ENCODE results near the gene BLTP3A. TPM values are rescaled to one million over a fixed set of nuclear protein-coding genes. Genes with fewer than 3 reads are reported as not detected.
"Not testable (repeated sequence)": the region's sequence is repeated elsewhere in the genome, so short reads cannot be mapped to it uniquely, and the experiment has no call there.

Gene BLTP3A
- total RNA-seq, 1 donor from 2014 or later = 9.0 TPM

DNA sequence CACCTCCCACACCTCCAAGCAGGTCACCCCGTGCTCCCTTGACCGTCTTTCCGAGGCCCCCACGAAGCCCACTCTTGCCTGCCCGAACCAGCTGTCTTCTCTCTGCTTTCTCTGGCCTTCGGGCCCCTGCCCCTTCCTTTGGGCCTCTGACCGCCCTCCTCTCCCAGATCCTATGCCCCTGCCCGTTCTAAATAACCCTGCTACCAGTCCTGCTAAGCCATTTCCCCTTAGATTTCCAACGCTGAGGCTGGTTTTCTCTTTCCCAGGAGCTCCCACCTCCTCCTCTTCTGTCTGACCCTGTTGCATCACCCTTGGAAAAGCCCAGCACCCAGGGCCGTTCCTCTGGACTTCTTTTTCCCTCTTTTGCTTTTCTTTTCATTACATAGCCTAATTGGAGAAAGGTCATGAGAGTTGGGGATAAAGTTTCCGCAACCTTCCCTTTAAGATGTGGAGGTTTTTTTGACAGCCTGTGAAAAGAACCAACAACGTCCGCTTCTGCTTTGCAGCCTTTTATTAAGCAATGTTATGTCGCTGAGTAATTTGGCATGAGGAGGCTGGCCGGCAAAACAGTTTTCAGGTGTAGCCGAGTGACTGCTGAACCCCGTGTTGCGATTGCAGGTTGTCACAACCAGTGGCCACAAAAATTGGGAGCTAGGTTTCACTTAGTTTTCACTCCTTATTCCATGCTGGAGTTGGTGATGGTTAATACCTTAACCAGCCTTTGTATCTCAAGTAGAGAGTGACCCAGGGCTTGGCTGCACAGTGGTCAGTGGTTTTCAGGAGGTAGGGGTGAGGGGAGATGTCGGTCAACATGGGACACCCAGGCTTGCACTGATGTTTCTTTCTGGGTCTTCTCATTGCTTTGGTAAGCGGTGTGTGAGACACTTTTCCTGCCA, 970 bp downstream of the BLTP3A start:
- no peak for DNase-seq (ENCODE audit: extremely low read depth, low read depth, low spot score)

- no peak for DNase-seq (ENCODE audit: extremely low read depth, low read depth, low spot score)
Measured at GRCh38 chr6:34793877-34794276, 2.0 kb downstream of the BLTP3A start.

DNA sequence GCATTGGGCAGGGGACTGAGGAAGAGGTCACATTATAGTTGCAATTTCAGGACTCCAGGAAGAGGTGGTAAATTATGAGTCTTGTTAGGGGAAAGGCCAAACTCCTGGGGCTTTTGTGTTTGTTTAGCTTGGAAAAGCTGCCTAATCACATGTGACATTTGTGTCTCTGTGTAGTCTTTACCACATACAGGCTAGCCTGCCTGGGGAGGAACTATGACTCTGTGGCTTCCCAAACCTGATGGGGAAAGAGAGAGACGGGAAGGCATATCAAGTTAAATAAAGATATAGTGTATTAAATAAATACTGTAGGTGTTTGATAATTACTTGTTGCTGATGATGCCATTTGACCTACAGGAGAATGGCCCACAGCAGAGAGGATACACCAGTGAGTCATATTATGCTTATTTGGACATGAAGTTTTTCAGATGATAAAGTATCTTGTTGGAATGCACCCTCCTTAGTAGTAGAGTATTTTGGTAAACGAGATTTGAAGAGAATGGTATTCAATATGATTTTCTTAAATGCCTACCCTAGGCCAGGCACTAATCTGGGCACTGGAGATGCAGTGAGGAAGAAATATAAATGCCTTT, 4.0 kb downstream of the BLTP3A start:
- no peak for DNase-seq (ENCODE audit: extremely low read depth, low read depth, low spot score)

GRCh38 chr6:34798057-34798456, 6.2 kb downstream of the BLTP3A start:
- DNase-seq (ENCODE audit: extremely low read depth, low read depth, low spot score) = no peak

DNA sequence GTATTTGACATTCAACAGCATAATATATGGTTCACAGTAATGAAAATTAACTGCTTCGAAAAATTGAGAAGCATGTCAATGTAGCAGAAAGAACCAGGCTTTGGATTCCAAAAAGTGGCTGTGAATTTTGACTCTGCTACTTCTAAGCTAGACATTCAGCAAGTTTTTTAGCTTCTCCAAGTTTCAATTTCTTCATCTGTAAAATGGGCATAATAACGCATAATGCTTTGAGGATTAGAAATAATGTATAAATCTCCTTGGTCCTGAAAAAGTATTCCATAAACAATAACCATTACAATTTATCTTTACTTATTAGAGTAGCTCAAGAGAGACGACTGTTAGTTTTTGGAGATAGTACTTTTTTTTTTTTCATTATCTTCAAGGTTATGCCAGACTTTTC, 7.7 kb downstream of the BLTP3A start:
- no peak for DNase-seq (ENCODE audit: extremely low read depth, low read depth, low spot score)

GRCh38 chr6:34804543-34804942, 12.7 kb downstream of the BLTP3A start:
- no peak for DNase-seq (ENCODE audit: extremely low read depth, low read depth, low spot score)

DNA sequence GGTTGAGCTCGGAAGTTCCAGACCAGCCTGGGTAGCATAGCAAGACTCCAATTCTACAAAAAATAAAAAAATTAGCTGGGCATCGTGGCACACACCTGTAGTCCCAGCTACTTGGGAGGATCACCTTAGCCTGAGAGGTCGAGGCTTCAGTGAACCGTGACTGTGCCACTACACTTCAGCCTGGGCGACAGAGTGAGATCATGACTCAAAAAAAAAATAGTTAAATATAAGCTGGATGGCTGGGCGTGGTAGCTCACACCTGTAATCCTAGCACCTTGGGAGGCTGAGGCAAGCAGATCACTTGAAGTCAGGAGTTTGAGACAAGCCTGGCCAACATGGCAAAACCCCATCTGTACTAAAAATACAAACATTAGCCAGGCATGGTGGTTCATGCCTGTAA, 13.2 kb downstream of the BLTP3A start:
- DNase-seq (ENCODE audit: extremely low read depth, low read depth, low spot score) = not testable (repeated sequence)

GRCh38 chr6:34806738-34807453, 15.0 kb downstream of the BLTP3A start:
- DNase-seq (ENCODE audit: extremely low read depth, low read depth, low spot score) = no peak

DNA sequence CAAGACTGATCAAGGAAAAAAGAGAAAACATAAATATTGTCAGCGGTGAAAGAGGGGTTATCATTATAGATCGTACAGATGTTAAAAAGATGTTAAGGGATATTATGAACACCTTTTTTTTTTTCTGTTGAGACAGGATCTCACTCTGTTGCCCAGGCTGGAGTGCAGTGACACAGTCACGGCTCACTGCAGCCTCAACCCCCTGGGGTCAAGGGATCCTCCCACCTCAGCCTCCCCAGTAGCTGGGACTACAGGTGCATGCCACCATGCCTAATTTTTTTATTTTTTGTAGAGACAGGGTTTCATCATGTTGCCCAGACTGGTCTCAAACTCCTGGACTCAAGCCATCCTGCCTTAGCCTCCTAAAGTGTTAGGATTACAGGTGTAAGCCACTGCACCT, 16.6 kb downstream of the BLTP3A start:
- not testable (repeated sequence) for DNase-seq (ENCODE audit: extremely low read depth, low read depth, low spot score)

GRCh38 chr6:34809419-34809818, 17.5 kb downstream of the BLTP3A start:
- not testable (repeated sequence) for DNase-seq (ENCODE audit: extremely low read depth, low read depth, low spot score)

DNA sequence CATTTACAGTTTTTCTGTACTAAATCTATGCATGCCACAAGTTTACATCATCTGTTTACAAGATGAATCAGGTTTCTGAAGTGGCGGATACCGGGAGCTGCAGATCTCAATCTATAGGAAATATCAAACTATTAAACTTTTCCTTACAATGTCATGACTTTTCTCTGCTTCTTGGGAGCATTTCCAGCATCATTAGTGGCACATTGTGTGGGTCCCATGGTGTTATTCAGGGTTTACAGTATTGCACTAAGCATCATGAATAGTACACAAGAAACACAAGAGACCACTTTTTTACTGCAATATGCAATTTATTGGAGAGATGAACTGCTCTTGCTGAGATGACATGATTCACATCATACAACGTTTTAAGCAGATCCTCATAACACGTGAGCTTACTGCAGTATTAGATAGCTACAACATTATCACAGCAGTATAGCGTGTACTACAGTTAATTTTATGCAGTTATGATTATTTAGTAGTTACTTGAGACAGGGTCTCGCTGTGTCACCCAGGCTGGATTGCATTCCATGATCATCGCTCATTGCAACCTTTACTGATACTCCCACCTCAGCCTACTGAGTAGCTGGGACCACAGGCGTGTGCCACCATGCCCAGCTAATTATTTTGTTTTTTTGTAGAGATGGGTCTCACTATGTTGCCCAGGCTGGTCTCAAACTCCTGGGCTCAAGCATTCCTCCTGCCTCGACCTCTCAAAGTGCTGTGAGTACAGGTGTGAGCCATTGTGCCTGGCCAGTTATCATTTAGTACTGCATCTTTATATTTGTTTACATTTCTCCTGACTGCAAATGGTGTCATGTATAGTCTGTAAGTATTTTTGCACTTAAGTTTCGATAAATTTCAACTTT, 18.4 kb downstream of the BLTP3A start:
- no peak for DNase-seq (ENCODE audit: extremely low read depth, low read depth, low spot score)

GRCh38 chr6:34810936-34811632, 19.2 kb downstream of the BLTP3A start:
- DNase-seq (ENCODE audit: extremely low read depth, low read depth, low spot score) = no peak

- no peak for DNase-seq (ENCODE audit: extremely low read depth, low read depth, low spot score)
Measured at GRCh38 chr6:34813028-34813713, 21.3 kb downstream of the BLTP3A start.

- DNase-seq (ENCODE audit: extremely low read depth, low read depth, low spot score) = no peak
Measured at GRCh38 chr6:34816635-34817301, 24.9 kb downstream of the BLTP3A start.

- no peak for DNase-seq (ENCODE audit: extremely low read depth, low read depth, low spot score)
Measured at GRCh38 chr6:34817446-34817845, 25.6 kb downstream of the BLTP3A start.

GRCh38 chr6:34818872-34819570, 27.1 kb downstream of the BLTP3A start:
- not testable (repeated sequence) for DNase-seq (ENCODE audit: extremely low read depth, low read depth, low spot score)

DNA sequence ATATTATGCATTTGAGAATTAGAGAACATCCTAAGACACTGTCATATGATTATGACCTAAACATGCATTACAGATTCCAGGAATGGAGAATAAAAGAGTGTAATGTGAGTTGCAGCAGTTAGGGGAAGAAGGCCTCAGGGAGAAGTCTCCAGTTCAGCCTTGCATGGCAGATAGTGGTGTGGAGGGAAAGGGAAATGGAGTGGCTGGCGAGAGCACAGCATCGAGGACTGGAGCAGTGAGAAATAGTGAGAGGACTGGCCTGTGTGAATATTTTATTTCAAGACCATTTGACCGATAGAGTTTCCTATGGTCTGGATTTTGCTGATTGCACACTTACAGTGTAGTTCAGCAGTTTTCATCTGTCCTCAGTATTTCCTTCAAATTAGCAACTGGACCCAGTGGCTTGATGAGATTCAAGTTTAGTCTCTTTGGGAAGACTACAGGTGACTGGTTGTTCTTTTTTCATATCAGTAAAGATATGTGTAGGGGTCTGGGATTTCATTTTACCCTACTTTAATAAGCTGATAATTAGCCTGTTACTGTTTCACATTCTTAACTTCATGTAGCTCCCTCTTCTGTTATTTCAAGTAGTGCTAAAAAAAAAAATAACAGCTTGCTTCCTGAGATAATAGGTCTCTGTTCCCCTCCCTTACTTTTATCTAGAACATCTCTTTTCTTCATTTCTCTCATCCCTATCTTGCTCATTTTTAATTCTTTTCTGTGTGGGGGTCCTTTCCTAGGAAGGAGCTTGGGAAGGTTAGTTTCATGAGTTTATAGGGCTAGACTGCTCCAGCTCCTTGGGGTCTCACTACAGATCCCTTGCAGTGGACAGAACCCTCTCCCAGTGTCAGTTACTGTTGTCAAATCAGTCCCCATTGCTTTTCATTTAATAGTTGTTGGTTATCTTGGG, 27.9 kb downstream of the BLTP3A start:
- no peak for DNase-seq (ENCODE audit: extremely low read depth, low read depth, low spot score)

Measured in glomerular endothelial cell (primary cell).